Femur (tissue), 1 donor: ENCODE measurements around the gene DCUN1D2.
"Not testable (repeated sequence)": the region's sequence is repeated elsewhere in the genome, so short reads cannot be mapped to it uniquely, and the experiment has no call there.

Source experiments
- DNase-seq: peaks from one replicate; pipeline ENCODE4 v3.0.0-alpha.2; 2017

The DCUN1D2 gene

GRCh38 chr13:113461022-113461751 lies 29.3 kb downstream of the DCUN1D2 start:
- DNase-seq: no peak

DNA sequence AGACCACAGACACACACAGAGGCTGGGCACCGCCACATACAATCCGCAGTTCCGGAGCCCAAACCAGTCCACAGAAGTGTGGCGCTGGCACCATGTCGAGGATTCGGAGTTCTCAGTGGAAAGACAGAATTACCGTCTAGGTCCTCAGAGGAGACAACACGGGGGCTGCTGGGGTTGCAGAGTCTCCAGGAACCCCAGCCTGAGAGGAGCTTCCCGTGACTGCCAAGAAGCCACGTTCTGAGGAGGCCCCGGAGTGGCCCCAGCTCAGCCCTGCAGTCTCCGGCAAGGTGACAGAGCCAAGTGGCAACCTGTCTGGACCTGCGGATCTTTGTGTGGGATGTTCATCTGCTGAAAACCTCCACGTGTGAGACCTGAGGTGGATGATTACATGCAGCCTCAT lies 29.9 kb downstream of the DCUN1D2 start:
- no peak for DNase-seq

DNA sequence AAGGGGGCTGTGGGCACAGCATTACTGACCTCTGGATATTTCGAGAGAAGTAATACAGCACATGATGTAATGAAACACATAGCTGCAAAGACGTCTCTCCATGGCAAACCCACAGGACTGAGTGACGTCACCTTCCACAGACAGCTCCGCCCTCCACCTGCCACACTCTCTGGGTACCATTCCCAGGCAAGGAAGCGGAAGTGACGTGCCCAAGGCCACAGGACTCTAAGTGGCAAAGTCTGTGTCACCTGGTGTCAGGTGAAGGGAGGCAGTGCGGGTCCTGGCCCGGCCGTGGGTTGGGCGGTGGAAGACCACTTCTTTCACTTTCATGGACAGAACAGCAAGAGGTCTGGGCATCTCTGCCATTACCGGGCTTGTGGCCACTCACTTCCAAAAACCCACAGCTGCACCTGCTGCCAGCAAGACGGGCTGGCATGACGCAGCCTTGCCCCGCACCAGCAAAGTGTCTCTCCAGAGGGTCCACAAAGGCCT lies 30.4 kb downstream of the DCUN1D2 start:
- DNase-seq: no peak

GRCh38 chr13:113458253-113459065 lies 32.1 kb downstream of the DCUN1D2 start:
- no peak for DNase-seq

GRCh38 chr13:113457510-113457909 lies 33.0 kb downstream of the DCUN1D2 start:
- DNase-seq: no peak

DNA sequence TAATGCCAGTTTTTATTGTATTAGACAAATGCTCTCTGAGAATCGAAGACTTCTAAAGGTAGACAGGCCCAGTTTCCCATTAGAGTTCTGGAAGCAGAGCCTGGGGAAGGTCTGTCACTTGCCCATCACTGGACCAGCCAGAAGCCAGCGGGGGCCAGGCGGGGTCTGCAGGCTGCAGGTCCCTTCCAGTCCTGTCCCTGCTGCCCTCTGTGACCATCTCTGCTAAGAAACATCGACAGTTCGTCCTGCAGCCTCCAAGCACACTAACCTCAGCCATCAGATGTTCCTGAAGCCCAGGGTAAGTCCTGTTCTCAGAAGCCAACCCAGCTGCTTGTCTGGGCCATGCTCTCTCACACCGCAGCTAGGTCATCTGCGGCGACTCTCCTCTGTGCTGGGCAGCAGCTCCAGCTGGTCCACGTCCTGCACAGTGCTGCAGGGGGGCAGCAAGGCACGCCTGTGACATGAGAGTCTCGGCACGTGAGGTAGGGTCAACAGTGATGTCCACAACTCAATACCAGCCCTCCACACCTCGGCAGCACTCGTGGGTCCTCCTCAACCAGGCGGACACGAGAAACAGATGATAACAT lies 34.3 kb downstream of the DCUN1D2 start:
- DNase-seq: no peak

GRCh38 chr13:113455384-113455783 lies 35.1 kb downstream of the DCUN1D2 start:
- DNase-seq: no peak

GRCh38 chr13:113454936-113455335 lies 35.6 kb downstream of the DCUN1D2 start:
- DNase-seq: no peak

GRCh38 chr13:113452942-113453901 lies 37.3 kb downstream of the DCUN1D2 start, which contains the start of gene ADPRHL1:
TSS of gene ADPRHL1 (minus strand) at chr13:113453488. CDS start at chr13:113453437, 51 bp downstream.
- DNase-seq: peak; percentile 68

DNA sequence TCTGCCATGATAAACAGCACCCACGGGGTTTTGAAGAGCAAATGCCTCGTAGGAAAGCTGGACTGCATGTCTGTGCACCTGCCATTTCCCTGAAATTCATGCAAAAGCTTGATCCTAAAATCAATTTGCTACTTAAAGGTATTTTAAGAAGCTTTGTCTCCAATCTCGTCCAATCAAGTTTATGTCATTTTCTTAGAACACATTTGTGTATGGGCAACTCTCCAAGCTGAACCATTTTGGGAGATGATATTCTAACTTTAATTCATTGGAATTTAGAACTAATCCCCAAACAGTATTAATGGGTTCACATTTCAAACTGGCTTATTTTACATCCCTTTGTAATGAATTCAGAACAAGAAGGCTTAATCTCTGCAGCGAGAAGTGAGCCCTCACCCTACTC lies 38.0 kb downstream of the DCUN1D2 start:
- DNase-seq: no peak

GRCh38 chr13:113451951-113452421 lies 38.5 kb downstream of the DCUN1D2 start:
- no peak for DNase-seq

DNA sequence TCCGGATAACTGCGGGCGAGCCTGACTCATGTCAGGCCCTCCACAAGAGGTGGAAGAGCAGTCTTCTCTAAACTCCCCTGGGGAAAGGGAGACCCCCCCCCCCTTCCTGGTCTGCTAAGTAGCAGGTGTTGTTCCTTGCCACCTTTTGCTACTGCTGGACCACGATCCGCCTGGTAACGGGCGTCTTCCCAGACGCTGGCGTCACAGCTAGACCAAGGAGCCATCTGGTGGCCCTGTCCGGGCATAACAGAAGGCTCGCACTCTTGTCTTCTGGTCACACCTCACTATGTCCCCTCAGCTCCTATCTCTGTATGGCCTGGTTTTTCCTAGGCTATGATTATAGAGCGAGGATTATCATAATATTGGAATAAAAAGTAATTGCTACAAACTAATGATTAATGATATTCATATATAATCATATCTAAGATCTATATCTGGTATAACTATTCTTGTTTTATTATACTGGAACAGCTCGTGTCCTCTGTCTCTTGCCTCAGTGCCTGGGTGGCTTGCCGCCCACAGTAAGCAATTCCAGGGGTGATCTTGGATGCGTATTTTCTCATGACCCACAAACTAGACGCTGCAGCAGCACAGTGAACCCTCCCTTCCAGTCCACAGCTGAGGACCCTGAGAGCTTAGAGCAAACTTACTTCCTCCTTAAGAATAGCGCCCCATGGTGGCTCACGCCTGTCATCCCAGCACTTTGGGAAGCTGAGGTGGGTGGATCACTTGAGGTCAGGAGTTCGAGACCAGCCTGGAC lies 39.5 kb downstream of the DCUN1D2 start:
- peak; percentile 61 for DNase-seq

DNA sequence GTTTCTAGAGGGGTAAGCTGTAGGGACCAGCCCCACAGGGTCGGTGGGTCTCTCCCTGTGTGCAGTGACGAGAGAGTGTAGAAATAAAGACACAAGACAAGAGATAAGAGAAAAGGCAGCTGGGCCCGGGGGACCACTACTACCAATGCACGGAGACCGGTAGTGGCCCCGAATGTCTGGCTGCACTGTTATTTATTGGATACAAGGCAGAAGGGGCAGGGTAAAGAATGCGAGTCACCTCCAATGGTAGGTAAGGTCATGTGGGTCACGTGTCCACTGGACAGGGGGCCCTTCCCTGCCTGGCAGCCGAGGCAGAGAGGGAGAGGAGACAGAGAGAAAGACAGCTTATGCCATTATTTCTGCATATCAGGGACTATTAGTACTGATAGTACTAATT lies 40.2 kb downstream of the DCUN1D2 start:
- DNase-seq: not testable (repeated sequence)

DNA sequence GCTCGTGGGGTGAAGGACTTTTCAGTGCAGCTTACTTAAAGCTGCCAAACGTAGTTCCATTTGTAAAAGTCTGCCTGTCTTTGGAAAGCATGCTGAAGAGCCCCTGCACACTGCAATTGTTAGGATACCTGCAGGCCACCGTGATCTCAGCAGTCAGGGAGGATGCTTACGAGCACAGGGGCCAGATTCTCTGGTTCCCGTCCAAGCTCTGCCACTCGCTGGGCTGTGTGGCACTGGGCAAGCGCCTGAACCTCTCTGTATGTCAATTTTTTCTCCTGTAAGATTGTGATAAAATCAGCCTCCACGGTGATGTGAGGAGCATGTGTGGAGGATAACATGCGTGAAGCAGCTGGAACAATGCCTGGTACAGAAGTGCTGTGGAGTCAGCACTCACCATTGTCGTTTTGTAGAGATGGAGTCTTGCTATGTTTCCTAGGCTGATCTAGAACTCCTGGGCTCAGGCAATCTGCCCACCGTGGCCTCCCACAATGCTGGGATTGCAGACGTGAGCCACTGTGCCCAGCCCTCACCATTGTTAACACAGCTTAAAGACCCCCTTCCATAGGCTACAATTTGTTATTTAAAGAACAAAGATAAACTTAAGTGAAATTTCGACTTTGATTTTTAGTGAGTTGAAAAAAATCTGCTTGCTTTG lies 40.7 kb downstream of the DCUN1D2 start:
- no peak for DNase-seq

GRCh38 chr13:113448885-113449692 lies 41.4 kb downstream of the DCUN1D2 start:
- no peak for DNase-seq

- DNase-seq: no peak
These were observed 42.0 kb downstream of the DCUN1D2 start for GRCh38 chr13:113448545-113448884.

- no peak for DNase-seq
These were observed 42.9 kb downstream of the DCUN1D2 start for GRCh38 chr13:113447596-113447995.

DNA sequence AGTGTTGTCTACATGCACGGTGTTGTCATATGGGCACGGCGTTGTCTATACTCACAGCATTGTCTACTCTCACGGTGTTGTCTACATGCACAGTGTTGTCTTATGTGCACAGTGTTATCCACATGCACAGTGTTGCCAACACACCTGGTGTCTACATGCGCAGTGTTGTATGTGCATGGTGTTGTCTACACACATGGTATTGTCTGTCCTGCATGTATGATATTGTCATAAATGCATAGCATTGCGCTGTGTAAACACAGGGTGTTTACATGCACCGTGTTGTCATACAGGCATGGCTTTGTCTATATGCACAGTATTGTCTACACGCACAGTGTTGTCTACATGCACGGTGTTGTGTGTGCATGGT lies 44.0 kb downstream of the DCUN1D2 start:
- no peak for DNase-seq

DNA sequence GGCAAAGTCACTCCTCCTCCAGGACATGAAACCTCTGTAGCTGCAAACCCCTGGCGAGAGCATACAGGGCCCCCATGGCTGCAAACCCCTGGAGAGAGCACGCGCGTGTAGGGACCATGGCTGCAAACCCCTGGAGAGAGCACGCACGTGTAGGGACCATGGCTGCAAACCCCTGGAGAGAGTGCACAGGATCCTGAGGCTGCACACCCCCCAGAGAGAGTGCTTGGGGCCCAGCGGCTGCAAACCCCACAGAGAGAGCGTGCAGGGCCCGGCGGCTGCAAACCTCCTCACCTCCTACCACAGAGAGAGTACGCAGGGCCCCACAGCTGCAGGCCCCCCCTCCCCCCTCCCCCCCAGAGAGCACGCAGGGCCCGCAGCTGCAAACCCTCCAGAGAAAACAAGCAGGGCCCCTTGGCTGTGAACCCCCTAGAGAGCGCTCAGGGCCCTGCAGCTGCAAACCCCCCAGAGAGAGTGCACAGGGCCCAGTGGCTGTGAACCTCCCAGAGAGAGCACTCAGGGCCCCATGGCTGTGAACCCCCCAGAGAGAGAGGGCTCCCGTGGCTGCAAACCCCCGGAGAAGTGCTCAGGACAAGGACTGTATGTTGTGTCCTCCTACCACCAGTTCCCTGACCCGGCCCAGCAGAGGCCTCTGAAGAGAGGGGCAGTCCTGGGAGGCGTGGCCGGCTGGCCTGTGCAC lies 44.6 kb downstream of the DCUN1D2 start:
- DNase-seq: peak; percentile 34

DNA sequence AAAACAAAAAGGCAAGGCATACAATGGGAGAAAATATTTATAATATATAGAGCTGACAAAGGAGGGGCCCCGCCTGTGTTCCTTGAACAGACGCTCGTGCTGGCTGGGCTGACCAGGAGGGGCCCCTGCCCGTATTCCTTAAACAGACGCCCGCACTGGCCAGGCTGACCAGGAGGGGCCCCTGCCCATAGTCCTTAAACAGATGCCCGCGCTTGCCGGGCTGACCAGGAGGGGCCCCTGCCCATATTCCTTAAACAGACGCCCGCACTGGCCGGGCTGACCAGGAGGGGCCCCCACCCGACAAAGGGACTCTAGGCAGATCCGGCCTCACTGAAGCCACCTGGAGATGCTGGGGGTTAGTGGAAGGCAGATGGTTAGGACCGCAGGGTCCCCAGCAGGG lies 46.5 kb downstream of the DCUN1D2 start:
- no peak for DNase-seq
